GM23338 (cell line): ENCODE data around the gene RLN2. TPM values are rescaled to one million over a fixed set of nuclear protein-coding genes. Genes with fewer than 3 reads are reported as not detected.
"Not testable (repeated sequence)": the region's sequence is repeated elsewhere in the genome, so short reads cannot be mapped to it uniquely, and the experiment has no call there.

ENCODE experiments used
- ATAC-seq: fragments of 200-7000 bp; cut with Tn5 transposase; 3 replicates; pipeline ENCODE4 v1.9.1; 2020
- DNase-seq: peaks from one replicate; pipeline ENCODE4 v3.0.0-alpha.2; 2015; ENCODE audit warnings: low spot score
- H2AFZ ChIP-seq: fragments of 200-600 bp; sonication (generic); 2 replicates; pipeline ENCODE4 v1.8.0; 2016; ENCODE audit warnings: antibody characterized with exemption, mild to moderate bottlenecking, moderate library complexity
- H3F3A ChIP-seq: fragments of 200-600 bp; sonication (generic); replicated peaks from 2 replicates; pipeline ENCODE4 v1.8.0; 2017; ENCODE audit warnings: antibody characterized with exemption, mixed run types, low read depth
- H3K27ac ChIP-seq: fragments of 200-600 bp; sonication (generic); 2 replicates; pipeline ENCODE4 v1.6.1; 2016; ENCODE audit warnings: low read depth
- H3K27me3 ChIP-seq: fragments of 200-600 bp; sonication (generic); 2 replicates; pipeline ENCODE4 v1.8.0; 2016; ENCODE audit warnings: mild to moderate bottlenecking, mixed run types, moderate library complexity; ENCODE audit not compliant: insufficient read depth
- H3K36me3 ChIP-seq: fragments of 200-600 bp; sonication (generic); 2 replicates; pipeline ENCODE4 v1.8.0; 2016; ENCODE audit warnings: mild to moderate bottlenecking; ENCODE audit not compliant: insufficient read depth
- H3K4me1 ChIP-seq: fragments of 200-600 bp; sonication (generic); 2 replicates; pipeline ENCODE4 v1.8.0; 2016; ENCODE audit warnings: mild to moderate bottlenecking, moderate library complexity; ENCODE audit not compliant: insufficient read depth
- H3K4me2 ChIP-seq: fragments of 200-600 bp; sonication (generic); 2 replicates; pipeline ENCODE4 v1.7.1; 2017; ENCODE audit warnings: mixed run types
- H3K4me3 ChIP-seq: fragments of 200-600 bp; sonication (generic); 2 replicates; pipeline ENCODE4 v1.6.1; 2016; ENCODE audit warnings: mixed run types
- H3K79me2 ChIP-seq: fragments of 200-600 bp; sonication (generic); replicated peaks from 2 replicates; pipeline ENCODE4 v1.8.0; 2017; ENCODE audit warnings: mild to moderate bottlenecking; ENCODE audit not compliant: insufficient read depth
- H3K9me2 ChIP-seq: fragments of 200-600 bp; sonication (generic); 2 replicates; pipeline ENCODE4 v1.8.0; 2017; ENCODE audit not compliant: insufficient read depth
- H4K20me1 ChIP-seq: fragments of 200-600 bp; sonication (generic); replicated peaks from 2 replicates; pipeline ENCODE4 v1.8.0; 2017; ENCODE audit warnings: mild to moderate bottlenecking; ENCODE audit not compliant: insufficient read depth
- H3K27ac Mint-ChIP-seq: 2 replicates; pipeline ENCODE4 v1.8.0; 2020; ENCODE audit warnings: inconsistent platforms, mild to moderate bottlenecking, moderate library complexity, mixed read lengths
- H3K27me3 Mint-ChIP-seq: 3 replicates; pipeline ENCODE4 v1.8.0; 2022; ENCODE audit warnings: low read depth, mild to moderate bottlenecking, moderate library complexity, mixed read lengths, inconsistent platforms; ENCODE audit not compliant: insufficient read depth, poor library complexity
- H3K36me3 Mint-ChIP-seq: 3 replicates; pipeline ENCODE4 v1.8.0; 2021; ENCODE audit warnings: low read depth, mild to moderate bottlenecking, inconsistent platforms, moderate library complexity, mixed read lengths
- H3K4me1 Mint-ChIP-seq: 3 replicates; pipeline ENCODE4 v1.8.0; 2020; ENCODE audit warnings: mild to moderate bottlenecking, inconsistent platforms, mixed read lengths
- H3K4me3 Mint-ChIP-seq: 3 replicates; pipeline ENCODE4 v1.8.0; 2021; ENCODE audit warnings: moderate library complexity, mild to moderate bottlenecking, inconsistent platforms, mixed read lengths
- H3K9me3 Mint-ChIP-seq: 3 replicates; pipeline ENCODE4 v1.8.0; 2020; ENCODE audit warnings: moderate library complexity, mild to moderate bottlenecking, inconsistent platforms, mixed read lengths
- CREB1 ChIP-seq: fragments of 250-450 bp; sonication (Bioruptor Pico); IDR thresholded peaks from 2 replicates; pipeline ENCODE4 v1.5.0; 2020; ENCODE audit warnings: low read depth, mild to moderate bottlenecking, moderate library complexity
- EZH2phosphoT487 ChIP-seq: fragments of 200-600 bp; sonication (generic); IDR thresholded peaks from one replicate; pipeline ENCODE4 v1.8.1; 2018; ENCODE audit warnings: antibody characterized with exemption; ENCODE audit not compliant: unreplicated experiment
- JUNB ChIP-seq: IDR thresholded peaks from one replicate; pipeline ENCODE4 v1.6.1; 2016; ENCODE audit warnings: antibody characterized with exemption; ENCODE audit not compliant: unreplicated experiment
- NANOG ChIP-seq: IDR thresholded peaks from 2 replicates; pipeline ENCODE4 v1.6.1; 2016; ENCODE audit warnings: antibody characterized with exemption, borderline replicate concordance
- POLR2AphosphoS5 ChIP-seq: IDR thresholded peaks from 2 replicates; pipeline ENCODE4 v1.6.1; 2016; ENCODE audit warnings: antibody characterized with exemption, low read depth
- ZNF331 ChIP-seq: fragments of 250-450 bp; sonication (Bioruptor Pico); IDR thresholded peaks from 2 replicates; pipeline ENCODE4 v1.5.0; 2020; ENCODE audit warnings: low read depth, mild to moderate bottlenecking, moderate library complexity
- polyA plus RNA-seq: library from polyadenylated mRNA; unstranded; fragments of >200 nt; fragmentation: Nextera tagmentation; extraction: Ambion mirVana; gene quantifications from 2 replicates; pipeline ENCODE4 v1.2.1, GENCODE V29; 2016
- total RNA-seq: library from RNA; depleted of rRNA; stranded (reverse); fragments of >200 nt; shearing (Covaris generic); gene quantifications from 2 replicates; pipeline ENCODE4 v1.2.3, GENCODE V29; 2014
- TF ChIP-seq, protein P1 (sequence below): fragments of 250-450 bp; sonication (Bioruptor Pico); IDR thresholded peaks from 2 replicates; pipeline ENCODE4 v1.5.0; 2020; ENCODE audit warnings: mild to moderate bottlenecking, moderate library complexity
- TF ChIP-seq, protein P2 (sequence below), 2 experiments: fragments of 200-600 bp in 1 of 2; sonication (generic) in 1 of 2; conservative IDR thresholded peaks; 2 replicates each; pipeline versions ENCODE4 v1.5.1 to v1.6.1; 2016 to 2017; ENCODE audit warnings: antibody characterized with exemption in 2 of 2, low read depth in 2 of 2, mild to moderate bottlenecking in 2 of 2, moderate library complexity in 1 of 2

Gene RLN2
- total and polyA plus RNA-seq, 2 experiments from 2014 or later: 4.0 to 10.6 TPM

DNA sequence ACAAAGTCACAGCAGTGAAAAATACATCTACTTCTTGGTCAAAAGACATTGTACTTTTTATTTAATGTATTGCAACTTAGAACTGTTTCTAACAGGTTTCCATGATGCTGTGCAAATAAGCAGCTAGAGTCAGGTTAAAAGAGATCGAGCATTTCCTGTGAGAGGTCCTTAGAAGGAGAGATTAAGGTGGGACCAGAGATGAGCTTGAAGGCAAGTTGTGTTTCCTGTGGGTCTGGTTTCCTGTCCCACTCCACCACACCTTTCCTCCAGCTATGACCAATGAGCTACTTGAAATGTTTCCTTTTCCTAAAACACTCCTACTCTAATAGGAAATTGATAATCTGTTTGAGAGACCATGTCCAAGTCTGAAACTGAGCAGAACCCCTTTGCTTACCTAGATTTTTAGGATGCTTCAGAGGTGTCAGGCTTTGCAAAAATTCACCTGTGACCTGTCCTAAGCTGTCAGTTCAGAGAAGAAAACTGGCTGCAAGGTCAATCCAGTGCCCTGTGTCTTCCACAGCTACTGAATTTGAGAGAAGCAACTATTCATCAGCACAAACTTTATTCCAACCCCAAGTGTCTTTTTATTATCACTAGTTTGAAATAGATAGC lies 48.2 kb upstream of the RLN2 start (continued):
- TF ChIP-seq, protein P1, sequence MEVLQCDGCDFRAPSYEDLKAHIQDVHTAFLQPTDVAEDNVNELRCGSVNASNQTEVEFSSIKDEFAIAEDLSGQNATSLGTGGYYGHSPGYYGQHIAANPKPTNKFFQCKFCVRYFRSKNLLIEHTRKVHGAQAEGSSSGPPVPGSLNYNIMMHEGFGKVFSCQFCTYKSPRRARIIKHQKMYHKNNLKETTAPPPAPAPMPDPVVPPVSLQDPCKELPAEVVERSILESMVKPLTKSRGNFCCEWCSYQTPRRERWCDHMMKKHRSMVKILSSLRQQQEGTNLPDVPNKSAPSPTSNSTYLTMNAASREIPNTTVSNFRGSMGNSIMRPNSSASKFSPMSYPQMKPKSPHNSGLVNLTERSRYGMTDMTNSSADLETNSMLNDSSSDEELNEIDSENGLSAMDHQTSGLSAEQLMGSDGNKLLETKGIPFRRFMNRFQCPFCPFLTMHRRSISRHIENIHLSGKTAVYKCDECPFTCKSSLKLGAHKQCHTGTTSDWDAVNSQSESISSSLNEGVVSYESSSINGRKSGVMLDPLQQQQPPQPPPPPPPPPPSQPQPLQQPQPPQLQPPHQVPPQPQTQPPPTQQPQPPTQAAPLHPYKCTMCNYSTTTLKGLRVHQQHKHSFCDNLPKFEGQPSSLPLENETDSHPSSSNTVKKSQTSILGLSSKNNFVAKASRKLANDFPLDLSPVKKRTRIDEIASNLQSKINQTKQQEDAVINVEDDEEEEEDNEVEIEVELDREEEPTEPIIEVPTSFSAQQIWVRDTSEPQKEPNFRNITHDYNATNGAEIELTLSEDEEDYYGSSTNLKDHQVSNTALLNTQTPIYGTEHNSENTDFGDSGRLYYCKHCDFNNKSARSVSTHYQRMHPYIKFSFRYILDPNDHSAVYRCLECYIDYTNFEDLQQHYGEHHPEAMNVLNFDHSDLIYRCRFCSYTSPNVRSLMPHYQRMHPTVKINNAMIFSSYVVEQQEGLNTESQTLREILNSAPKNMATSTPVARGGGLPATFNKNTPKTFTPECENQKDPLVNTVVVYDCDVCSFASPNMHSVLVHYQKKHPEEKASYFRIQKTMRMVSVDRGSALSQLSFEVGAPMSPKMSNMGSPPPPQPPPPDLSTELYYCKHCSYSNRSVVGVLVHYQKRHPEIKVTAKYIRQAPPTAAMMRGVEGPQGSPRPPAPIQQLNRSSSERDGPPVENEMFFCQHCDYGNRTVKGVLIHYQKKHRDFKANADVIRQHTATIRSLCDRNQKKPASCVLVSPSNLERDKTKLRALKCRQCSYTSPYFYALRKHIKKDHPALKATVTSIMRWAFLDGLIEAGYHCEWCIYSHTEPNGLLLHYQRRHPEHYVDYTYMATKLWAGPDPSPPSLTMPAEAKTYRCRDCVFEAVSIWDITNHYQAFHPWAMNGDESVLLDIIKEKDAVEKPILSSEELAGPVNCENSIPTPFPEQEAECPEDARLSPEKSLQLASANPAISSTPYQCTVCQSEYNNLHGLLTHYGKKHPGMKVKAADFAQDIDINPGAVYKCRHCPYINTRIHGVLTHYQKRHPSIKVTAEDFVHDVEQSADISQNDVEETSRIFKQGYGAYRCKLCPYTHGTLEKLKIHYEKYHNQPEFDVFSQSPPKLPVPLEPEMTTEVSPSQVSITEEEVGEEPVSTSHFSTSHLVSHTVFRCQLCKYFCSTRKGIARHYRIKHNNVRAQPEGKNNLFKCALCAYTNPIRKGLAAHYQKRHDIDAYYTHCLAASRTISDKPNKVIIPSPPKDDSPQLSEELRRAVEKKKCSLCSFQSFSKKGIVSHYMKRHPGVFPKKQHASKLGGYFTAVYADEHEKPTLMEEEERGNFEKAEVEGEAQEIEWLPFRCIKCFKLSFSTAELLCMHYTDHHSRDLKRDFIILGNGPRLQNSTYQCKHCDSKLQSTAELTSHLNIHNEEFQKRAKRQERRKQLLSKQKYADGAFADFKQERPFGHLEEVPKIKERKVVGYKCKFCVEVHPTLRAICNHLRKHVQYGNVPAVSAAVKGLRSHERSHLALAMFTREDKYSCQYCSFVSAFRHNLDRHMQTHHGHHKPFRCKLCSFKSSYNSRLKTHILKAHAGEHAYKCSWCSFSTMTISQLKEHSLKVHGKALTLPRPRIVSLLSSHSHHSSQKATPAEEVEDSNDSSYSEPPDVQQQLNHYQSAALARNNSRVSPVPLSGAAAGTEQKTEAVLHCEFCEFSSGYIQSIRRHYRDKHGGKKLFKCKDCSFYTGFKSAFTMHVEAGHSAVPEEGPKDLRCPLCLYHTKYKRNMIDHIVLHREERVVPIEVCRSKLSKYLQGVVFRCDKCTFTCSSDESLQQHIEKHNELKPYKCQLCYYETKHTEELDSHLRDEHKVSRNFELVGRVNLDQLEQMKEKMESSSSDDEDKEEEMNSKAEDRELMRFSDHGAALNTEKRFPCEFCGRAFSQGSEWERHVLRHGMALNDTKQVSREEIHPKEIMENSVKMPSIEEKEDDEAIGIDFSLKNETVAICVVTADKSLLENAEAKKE (CRISPR knock-in tag): no peak
- TF ChIP-seq CREB1 (CRISPR knock-in tag): no peak
- TF ChIP-seq EZH2phosphoT487: no peak
- TF ChIP-seq, protein P2, sequence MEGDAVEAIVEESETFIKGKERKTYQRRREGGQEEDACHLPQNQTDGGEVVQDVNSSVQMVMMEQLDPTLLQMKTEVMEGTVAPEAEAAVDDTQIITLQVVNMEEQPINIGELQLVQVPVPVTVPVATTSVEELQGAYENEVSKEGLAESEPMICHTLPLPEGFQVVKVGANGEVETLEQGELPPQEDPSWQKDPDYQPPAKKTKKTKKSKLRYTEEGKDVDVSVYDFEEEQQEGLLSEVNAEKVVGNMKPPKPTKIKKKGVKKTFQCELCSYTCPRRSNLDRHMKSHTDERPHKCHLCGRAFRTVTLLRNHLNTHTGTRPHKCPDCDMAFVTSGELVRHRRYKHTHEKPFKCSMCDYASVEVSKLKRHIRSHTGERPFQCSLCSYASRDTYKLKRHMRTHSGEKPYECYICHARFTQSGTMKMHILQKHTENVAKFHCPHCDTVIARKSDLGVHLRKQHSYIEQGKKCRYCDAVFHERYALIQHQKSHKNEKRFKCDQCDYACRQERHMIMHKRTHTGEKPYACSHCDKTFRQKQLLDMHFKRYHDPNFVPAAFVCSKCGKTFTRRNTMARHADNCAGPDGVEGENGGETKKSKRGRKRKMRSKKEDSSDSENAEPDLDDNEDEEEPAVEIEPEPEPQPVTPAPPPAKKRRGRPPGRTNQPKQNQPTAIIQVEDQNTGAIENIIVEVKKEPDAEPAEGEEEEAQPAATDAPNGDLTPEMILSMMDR (conservative IDR thresholded peaks at IDR 0.05; ENCODE audit: low read depth in 2 of 2): no peak
- TF ChIP-seq NANOG: no peak
- TF ChIP-seq POLR2AphosphoS5: no peak
- no peak for TF ChIP-seq ZNF331 (CRISPR knock-in tag)
- no peak for TF ChIP-seq JUNB

DNA sequence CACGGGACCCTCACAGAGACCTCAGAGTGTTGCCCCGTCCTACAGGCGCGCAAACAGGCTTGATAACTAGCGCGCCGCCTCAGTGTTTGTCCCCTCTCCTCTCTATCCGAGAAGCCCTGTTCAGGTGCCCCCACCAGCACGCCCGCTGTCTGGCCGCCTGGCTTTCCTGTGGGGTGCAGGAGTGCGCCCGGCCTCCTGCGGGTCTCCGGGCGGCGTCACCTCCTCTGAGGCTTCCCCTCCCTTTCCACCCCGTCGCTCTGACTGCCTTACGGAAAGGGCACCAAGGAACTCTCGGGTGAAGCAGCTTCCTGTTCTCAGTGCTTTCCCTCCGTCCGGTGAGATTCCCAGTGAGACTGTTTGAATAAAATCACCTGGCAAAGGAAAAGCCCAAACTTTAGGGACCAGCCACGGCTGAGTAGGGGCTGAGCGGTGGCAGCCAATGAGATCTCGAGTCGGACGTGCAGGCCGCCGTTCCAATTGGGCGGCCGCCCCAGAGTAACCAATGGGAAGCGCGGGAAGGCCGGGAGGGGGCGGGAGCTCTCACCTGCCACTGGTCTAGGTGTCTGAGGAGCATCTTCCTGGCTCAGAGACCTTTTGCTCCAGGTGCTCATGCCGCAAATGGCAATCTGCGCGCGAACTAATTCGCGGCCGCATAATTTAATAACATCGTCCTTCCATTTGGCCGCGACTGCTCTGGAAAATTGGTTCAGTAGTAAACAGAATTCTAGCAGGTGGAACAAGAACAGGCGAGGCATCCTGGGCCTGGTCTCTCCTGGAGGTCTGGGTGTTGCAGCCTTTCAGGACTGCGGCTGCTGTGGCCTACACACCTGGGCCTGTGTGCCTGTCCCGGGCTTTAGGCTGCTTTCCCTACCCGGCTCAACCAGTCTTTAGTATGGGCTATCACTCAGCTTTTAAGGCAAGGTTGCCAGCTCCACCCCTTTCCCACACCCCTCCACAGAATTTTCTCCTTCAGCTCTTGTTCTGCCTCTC lies 34.8 kb upstream of the RLN2 start, which contains the start of gene RLN1:
TSS of gene RLN1 (minus strand) at position 885 of the 990 bp plus-strand sequence. CDS start at position 755, 130 bp downstream.
- H3K27ac Mint-ChIP-seq: peak within 1 kb of the TSS; percentile 83
- H3K4me1 Mint-ChIP-seq, H3K79me2 ChIP-seq, H4K20me1 ChIP-seq, H3K9me2 ChIP-seq, H3K36me3 Mint-ChIP-seq, H3F3A ChIP-seq, H3K36me3 ChIP-seq, H3K9me3 Mint-ChIP-seq, H3K4me1 ChIP-seq, H3K27me3 ChIP-seq, H3K27me3 Mint-ChIP-seq: not testable (repeated sequence)
- Histone ChIP-seq H3K4me2 (peak within 1 kb of the TSS; percentile 33; the same call in 1 of the 2 replicates), H3K27ac (peak within 1 kb of the TSS; percentile 55; the same call in 1 of the 2 replicates), H3K4me3 (peak within 1 kb of the TSS; percentile 44; the same call in 1 of the 2 replicates), H2AFZ (peak within 1 kb of the TSS; percentile 88)
- ATAC-seq (peak; percentile 98), DNase-seq (peak; percentile 59)
- peak within 1 kb of the TSS; percentile 72 for H3K4me3 Mint-ChIP-seq
